Measurements from ENCODE around the gene LCE2C.
"Not testable (repeated sequence)": the region's sequence is repeated elsewhere in the genome, so short reads cannot be mapped to it uniquely, and the experiment has no call there.

DNA sequence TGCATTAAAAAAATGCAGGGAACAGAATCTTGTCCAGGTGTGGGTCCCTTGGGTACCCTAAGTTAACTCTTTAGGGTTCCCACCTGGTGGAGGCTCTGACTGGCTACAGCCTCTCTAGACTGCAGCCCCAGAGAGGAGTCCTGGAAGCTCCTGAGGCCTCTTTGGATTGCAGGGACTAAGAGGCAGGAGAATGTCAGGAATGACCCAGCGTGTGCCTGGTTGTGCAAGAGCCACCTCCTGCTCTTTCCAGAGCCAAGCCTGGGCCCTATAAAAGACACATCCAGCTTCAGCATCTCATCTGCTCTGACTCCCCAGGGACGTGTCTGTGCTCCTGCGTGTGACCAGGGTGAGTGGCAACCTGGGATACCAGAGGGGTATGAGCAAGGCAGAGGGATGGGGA is at the start of gene LCE2C:
- TF ChIP-seq, protein P1, sequence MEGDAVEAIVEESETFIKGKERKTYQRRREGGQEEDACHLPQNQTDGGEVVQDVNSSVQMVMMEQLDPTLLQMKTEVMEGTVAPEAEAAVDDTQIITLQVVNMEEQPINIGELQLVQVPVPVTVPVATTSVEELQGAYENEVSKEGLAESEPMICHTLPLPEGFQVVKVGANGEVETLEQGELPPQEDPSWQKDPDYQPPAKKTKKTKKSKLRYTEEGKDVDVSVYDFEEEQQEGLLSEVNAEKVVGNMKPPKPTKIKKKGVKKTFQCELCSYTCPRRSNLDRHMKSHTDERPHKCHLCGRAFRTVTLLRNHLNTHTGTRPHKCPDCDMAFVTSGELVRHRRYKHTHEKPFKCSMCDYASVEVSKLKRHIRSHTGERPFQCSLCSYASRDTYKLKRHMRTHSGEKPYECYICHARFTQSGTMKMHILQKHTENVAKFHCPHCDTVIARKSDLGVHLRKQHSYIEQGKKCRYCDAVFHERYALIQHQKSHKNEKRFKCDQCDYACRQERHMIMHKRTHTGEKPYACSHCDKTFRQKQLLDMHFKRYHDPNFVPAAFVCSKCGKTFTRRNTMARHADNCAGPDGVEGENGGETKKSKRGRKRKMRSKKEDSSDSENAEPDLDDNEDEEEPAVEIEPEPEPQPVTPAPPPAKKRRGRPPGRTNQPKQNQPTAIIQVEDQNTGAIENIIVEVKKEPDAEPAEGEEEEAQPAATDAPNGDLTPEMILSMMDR (tag by site-specific recombination; IDR thresholded peaks at IDR 0.05): not testable (repeated sequence)
- TF ChIP-seq SALL2 (tag by site-specific recombination; IDR thresholded peaks at IDR 0.05; ENCODE audit: borderline replicate concordance); ZFP3 (tag by site-specific recombination; IDR thresholded peaks at IDR 0.05; ENCODE audit: low read depth); ZNF529 (tag by site-specific recombination; IDR thresholded peaks at IDR 0.05; ENCODE audit: insufficient replicate concordance); ZNF626 (tag by site-specific recombination; IDR thresholded peaks at IDR 0.05); YY1 (tag by site-specific recombination; IDR thresholded peaks at IDR 0.05); IKZF3 (tag by site-specific recombination; IDR thresholded peaks at IDR 0.05); ZBTB48 (tag by site-specific recombination; IDR thresholded peaks at IDR 0.05); ZNF211 (tag by site-specific recombination; IDR thresholded peaks at IDR 0.05; ENCODE audit: low read depth); MYNN (tag by site-specific recombination; IDR thresholded peaks at IDR 0.05; ENCODE audit: borderline replicate concordance): not testable (repeated sequence)
- TF ChIP-seq, protein P2, sequence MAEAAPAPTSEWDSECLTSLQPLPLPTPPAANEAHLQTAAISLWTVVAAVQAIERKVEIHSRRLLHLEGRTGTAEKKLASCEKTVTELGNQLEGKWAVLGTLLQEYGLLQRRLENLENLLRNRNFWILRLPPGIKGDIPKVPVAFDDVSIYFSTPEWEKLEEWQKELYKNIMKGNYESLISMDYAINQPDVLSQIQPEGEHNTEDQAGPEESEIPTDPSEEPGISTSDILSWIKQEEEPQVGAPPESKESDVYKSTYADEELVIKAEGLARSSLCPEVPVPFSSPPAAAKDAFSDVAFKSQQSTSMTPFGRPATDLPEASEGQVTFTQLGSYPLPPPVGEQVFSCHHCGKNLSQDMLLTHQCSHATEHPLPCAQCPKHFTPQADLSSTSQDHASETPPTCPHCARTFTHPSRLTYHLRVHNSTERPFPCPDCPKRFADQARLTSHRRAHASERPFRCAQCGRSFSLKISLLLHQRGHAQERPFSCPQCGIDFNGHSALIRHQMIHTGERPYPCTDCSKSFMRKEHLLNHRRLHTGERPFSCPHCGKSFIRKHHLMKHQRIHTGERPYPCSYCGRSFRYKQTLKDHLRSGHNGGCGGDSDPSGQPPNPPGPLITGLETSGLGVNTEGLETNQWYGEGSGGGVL (tag by site-specific recombination; IDR thresholded peaks at IDR 0.05): not testable (repeated sequence)
- TF ChIP-seq, protein P3, sequence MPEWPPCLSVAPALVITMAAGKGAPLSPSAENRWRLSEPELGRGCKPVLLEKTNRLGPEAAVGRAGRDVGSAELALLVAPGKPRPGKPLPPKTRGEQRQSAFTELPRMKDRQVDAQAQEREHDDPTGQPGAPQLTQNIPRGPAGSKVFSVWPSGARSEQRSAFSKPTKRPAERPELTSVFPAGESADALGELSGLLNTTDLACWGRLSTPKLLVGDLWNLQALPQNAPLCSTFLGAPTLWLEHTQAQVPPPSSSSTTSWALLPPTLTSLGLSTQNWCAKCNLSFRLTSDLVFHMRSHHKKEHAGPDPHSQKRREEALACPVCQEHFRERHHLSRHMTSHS (tag by site-specific recombination; IDR thresholded peaks at IDR 0.05): not testable (repeated sequence)
- TF ChIP-seq, protein P4, sequence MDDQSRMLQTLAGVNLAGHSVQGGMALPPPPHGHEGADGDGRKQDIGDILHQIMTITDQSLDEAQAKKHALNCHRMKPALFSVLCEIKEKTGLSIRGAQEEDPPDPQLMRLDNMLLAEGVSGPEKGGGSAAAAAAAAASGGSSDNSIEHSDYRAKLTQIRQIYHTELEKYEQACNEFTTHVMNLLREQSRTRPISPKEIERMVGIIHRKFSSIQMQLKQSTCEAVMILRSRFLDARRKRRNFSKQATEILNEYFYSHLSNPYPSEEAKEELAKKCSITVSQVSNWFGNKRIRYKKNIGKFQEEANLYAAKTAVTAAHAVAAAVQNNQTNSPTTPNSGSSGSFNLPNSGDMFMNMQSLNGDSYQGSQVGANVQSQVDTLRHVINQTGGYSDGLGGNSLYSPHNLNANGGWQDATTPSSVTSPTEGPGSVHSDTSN (CRISPR knock-in tag; IDR thresholded peaks at IDR 0.05): not testable (repeated sequence)

Measured in HEK293 (cell line).